Choroid plexus epithelial cell (primary cell): ENCODE measurements around the gene TRIM40.
A peak's percentile ranks its signal among the peaks of the same experiment; 100 is the strongest.

Experiments
- DNase-seq: peaks from one replicate; pipeline ENCODE4 v3.0.0-alpha.2; 2010; ENCODE audit warnings: low read depth
- H3K4me3 ChIP-seq: 2 replicates; pipeline ENCODE4 v1.5.1; 2011; ENCODE audit warnings: low read depth, mild to moderate bottlenecking, control low read depth, low read length, moderate library complexity
- CTCF ChIP-seq: conservative IDR thresholded peaks from 2 replicates; pipeline ENCODE4 v1.5.1; 2011; ENCODE audit warnings: low read depth, mild to moderate bottlenecking, control low read depth, inconsistent platforms, low read length, moderate library complexity

TRIM40 gene

DNA sequence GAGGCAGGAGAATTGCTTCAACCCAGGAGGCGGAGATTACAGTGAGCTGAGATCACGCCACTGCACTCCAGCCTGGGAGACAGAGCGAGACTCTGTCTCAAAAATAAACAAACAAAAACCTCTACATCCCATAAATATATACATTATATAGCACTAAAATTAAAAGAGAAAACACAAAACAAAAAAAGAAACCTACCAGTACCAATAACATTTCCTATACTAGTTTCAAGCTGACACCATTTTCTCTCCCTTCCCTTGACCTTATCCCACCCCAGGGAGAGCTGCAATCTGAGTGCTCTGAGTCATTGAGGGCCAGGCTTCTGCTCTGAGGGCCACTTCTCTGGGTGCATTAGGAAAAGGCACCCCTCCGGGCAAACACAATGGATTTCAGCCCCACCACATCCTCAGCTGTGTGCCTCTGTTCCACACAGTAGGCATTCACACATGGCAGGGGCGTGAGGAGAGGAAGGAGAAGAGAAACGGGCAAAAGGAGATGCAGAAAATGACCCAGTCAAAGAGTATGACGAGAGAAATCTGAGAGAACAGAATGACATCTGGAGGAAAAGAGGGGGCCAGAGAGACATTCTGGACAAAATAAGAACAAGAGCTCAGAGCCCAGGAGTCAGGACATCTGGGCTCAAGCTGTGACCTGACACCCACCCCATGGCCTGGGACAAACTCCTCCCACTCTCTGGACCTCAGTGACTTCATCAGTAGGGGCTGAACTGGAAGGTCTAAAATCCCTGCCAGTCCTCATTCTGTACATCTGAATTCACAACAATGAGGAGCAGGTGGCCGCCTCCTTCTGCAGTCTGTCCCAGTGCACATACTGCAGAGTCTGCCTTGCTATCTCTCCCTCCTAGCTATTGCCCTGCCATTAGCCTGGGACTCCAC lies 59.1 kb downstream of the TRIM40 start:
- H3K4me3 ChIP-seq, result no peak overlapping the region
- no peak for TF ChIP-seq CTCF
- peak; percentile 40 for DNase-seq

GRCh38 chr6:30195951-30196350 lies 60.0 kb downstream of the TRIM40 start:
- TF ChIP-seq CTCF, result no peak
- DNase-seq, result no peak
- H3K4me3 ChIP-seq, result no peak overlapping the region

DNA sequence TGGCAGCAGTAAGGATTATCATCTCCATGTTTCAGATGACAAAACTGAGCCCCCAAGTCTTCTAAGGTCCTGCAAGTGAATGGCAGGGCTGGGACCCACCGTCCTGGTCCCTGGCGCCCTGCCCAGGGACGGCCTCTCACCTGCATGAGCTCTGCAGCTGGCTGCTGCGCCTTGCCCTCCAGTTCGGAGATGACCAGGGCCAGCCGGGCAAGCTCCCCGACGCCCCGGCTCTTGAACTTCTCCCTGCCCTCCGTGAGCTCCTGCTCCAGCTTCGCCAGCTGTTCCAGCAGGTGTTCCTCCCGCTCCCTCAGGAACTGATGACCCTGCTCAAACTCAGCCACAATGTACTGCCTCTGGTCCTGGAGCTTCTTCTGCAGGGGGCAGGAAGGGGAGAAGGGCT lies 60.4 kb downstream of the TRIM40 start:
- DNase-seq, result no peak
- H3K4me3 ChIP-seq, result no peak overlapping the region
- TF ChIP-seq CTCF, result no peak
